NCI-H1930 (cell line): ENCODE data around the gene PACRG.

Experiments
- DNase-seq, 2 experiments: peaks; one replicate each; lab custom pipeline; 2025; lab: John Stamatoyannopoulos, UW

Gene PACRG

GRCh38 chr6:162778603-162779002 is 50.8 kb downstream of the PACRG start:
- DNase-seq = no peak

GRCh38 chr6:162785632-162786242 is 58.0 kb downstream of the PACRG start:
- DNase-seq = no peak

- no peak for DNase-seq
These were observed 70.9 kb downstream of the PACRG start for GRCh38 chr6:162798546-162799266.

- DNase-seq = no peak
These were observed 86.7 kb downstream of the PACRG start for GRCh38 chr6:162814426-162814973.

- DNase-seq = no peak
These were observed 89.4 kb downstream of the PACRG start for GRCh38 chr6:162817196-162817595.

GRCh38 chr6:162819284-162819683 is 91.5 kb downstream of the PACRG start:
- DNase-seq = no peak

- DNase-seq = no peak
These were observed 93.3 kb downstream of the PACRG start for GRCh38 chr6:162821102-162821501.

GRCh38 chr6:162825597-162825996 is 97.8 kb downstream of the PACRG start:
- no peak for DNase-seq

GRCh38 chr6:162829013-162829742 is 101.4 kb downstream of the PACRG start:
- no peak for DNase-seq

- DNase-seq = no peak
These were observed 106.0 kb downstream of the PACRG start for GRCh38 chr6:162833776-162834175.

GRCh38 chr6:162845972-162846371 is 118.2 kb downstream of the PACRG start:
- no peak for DNase-seq

- no peak for DNase-seq
These were observed 118.9 kb downstream of the PACRG start for GRCh38 chr6:162846723-162847122.

GRCh38 chr6:162849269-162849668 is 121.5 kb downstream of the PACRG start:
- DNase-seq = no peak

GRCh38 chr6:162852192-162852591 is 124.4 kb downstream of the PACRG start:
- no peak for DNase-seq

- DNase-seq = no peak
These were observed 125.2 kb downstream of the PACRG start for GRCh38 chr6:162852840-162853577.

- DNase-seq = no peak
These were observed 126.5 kb downstream of the PACRG start for GRCh38 chr6:162854228-162854627.

GRCh38 chr6:162854734-162855191 is 127.0 kb downstream of the PACRG start:
- no peak for DNase-seq

- DNase-seq = peak in 1 of 2 experiments; percentile 39
These were observed 129.1 kb downstream of the PACRG start for GRCh38 chr6:162856885-162857284.

- no peak for DNase-seq
These were observed 129.6 kb downstream of the PACRG start for GRCh38 chr6:162857326-162857725.

GRCh38 chr6:162862462-162862861 is 134.7 kb downstream of the PACRG start:
- DNase-seq = no peak

- DNase-seq = no peak
These were observed 135.2 kb downstream of the PACRG start for GRCh38 chr6:162862941-162863340.

- no peak for DNase-seq
These were observed 136.0 kb downstream of the PACRG start for GRCh38 chr6:162863821-162864220.
